SU-DHL-6 (cell line): ENCODE measurements around the gene EMX1.

ENCODE experiments used
- CTCF ChIP-seq: fragments of 200-600 bp; sonication (generic); IDR thresholded peaks from one replicate; pipeline ENCODE4 v1.5.1; 2017; ENCODE audit warnings: antibody characterized with exemption, mild to moderate bottlenecking, low read length, moderate library complexity; ENCODE audit not compliant: insufficient read depth, poor library complexity, severe bottlenecking
- EZH2phosphoT487 ChIP-seq: fragments of 200-600 bp; sonication (generic), shearing (Covaris generic); conservative IDR thresholded peaks from 2 replicates; pipeline ENCODE4 v1.6.1; 2018; ENCODE audit warnings: mild to moderate bottlenecking, antibody characterized with exemption, low read length, moderate library complexity, mixed read lengths

GRCh38 chr2:72958542-72959385 lies 41.4 kb downstream of the EMX1 start:
- TF ChIP-seq CTCF: no peak
- no peak for TF ChIP-seq EZH2phosphoT487
